DMS79 treated with DMSO at 0.1 percent for 48 hours (cell line): ENCODE data around the gene CAPZA1.
A peak's percentile ranks its signal among the peaks of the same experiment; 100 is the strongest.
"Not testable (repeated sequence)": the region's sequence is repeated elsewhere in the genome, so short reads cannot be mapped to it uniquely, and the experiment has no call there.

Experiments used
- DNase-seq: peaks from one replicate; lab custom pipeline; 2025; lab: John Stamatoyannopoulos, UW

The CAPZA1 gene

DNA sequence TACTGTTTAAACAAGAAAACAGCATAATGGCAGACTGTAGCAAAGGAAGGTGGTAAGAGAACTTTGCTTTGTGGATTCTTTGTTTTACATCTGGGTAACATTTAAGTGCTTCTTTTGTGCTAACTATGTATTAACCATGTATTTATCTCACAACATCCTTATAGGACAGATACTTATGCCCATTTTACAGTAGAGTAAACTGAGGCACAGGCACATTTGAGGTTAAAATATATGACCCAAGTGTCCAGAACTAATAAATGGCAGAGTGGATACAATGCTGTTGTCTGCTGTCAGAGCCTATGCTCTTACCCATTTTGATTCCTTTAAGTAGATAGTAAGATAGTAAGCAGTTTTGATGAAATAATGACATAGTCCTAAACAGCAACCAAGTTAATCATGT is 7.3 kb downstream of the CAPZA1 start:
- no peak for DNase-seq

- DNase-seq, result no peak
Measured at GRCh38 chr1:112628516-112628915, 8.9 kb downstream of the CAPZA1 start.

DNA sequence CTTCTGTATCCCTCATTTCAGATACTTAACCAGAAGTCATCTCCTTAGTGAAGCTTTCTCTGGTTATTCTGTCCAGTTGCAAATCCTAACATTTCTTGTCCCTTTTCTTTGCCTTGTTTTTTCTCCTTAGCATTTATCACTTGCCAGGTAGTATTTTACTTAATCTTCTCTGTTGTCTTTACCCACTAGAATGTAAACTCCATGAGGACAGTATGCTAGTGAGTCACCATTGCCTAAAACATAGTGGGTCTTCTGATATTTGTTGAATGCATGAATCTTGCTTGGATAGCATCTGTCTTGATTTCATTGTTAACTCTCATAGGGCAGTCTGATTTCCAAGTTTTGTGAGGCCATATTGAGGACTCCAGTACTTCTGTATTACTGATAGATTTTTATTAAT is 9.6 kb downstream of the CAPZA1 start:
- DNase-seq, result no peak

DNA sequence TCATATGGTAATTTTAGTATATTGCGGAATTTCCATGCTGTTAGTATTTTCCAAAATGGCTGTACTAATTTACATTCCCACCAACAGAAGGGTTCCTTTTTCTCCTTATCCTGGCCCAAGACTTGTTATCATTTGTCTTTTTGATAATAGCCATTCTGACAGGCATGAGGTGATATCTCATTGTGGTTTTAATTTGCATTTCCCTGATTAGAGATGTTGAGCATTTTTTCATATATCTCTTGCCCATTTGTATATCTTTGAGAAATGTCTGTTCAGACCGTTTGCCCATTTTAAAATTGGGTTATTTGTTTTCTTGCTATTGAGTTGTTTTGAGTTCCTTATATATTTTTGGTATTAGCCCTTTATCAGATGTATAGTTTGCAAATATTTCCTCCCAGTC is 14.0 kb downstream of the CAPZA1 start:
- no peak for DNase-seq

GRCh38 chr1:112634367-112634766 is 14.7 kb downstream of the CAPZA1 start:
- DNase-seq, result no peak

- DNase-seq, result no peak
Measured at GRCh38 chr1:112636056-112636455, 16.4 kb downstream of the CAPZA1 start.

GRCh38 chr1:112636597-112637253 is 17.1 kb downstream of the CAPZA1 start:
- no peak for DNase-seq

GRCh38 chr1:112637254-112638109 is 17.9 kb downstream of the CAPZA1 start:
- DNase-seq, result no peak

GRCh38 chr1:112638110-112638428 is 18.4 kb downstream of the CAPZA1 start:
- no peak for DNase-seq

GRCh38 chr1:112640437-112640836 is 20.8 kb downstream of the CAPZA1 start:
- not testable (repeated sequence) for DNase-seq

DNA sequence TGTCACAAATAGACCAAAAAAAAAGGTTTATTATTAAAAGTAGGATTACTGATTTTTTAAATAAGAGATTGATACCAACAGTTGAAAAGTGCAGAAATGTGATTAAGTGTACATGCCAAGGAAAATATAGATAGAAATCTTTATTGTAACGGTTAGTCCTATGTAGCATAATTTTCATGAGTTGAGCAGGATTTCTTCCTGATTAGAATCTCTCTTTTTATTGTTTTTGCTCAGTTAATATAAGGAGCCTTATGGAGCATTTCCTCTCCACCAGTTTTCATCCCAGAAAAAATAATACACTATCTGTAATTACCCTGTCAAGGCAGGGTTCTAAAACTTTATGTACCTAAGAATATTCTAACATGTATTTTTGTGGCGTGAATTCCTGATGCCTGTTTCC is 23.4 kb downstream of the CAPZA1 start:
- DNase-seq, result no peak

DNA sequence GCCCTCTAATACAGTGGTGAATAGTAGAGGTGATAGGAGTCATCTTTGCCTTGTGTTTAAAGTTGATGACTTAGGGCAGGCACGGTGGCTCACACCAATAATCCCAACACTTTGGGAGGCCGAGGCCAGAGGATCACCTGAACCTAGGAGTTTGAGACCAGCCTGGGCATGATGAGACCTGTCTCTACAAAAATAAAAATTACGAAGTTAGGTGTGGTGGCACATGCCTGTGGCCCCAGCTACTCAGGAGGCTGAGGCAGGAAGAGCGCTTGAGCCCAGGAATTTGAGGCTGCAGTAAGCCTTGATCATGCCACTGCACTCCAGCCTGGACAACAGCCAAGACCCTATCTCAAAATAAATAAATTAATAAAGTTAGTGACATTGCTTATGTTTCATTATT is 26.6 kb downstream of the CAPZA1 start:
- DNase-seq, result no peak

DNA sequence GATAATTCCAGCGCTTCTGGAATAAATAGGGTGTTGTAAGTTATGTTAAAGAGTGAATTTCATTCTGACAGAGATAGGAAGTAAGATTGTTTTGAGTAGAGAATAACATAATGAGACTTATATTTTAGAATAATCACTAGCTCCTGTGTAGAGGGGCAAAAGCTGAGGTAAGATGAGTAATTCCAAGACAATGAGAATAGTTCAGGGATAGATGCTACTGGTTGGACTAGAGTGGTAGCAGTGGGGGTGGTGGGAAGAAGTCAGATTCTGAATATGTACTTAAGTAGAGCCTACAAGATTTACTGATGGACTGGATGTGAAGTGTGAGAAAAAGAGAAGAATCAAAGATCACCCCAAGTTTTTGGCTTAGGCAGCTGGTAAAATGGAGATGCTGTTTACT is 31.6 kb downstream of the CAPZA1 start:
- no peak for DNase-seq

DNA sequence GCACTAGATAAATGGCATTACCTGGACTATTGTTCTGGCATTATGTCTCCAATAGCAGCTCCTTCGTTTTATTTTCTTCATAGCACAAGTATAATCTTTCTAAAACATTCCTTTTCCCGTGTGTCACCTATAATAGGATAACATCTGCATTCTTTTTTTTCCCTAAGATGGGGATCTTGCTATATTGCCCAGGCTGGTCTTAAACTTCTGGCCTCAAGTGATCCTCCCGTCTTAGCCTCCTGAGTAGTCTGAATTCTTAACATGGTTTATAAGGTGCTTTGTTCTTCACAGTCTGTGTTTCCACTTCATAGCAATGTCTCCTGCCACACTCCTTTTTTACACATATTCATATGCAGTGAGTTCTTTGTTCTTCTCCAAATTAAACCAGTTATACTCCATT is 46.2 kb downstream of the CAPZA1 start:
- no peak for DNase-seq

DNA sequence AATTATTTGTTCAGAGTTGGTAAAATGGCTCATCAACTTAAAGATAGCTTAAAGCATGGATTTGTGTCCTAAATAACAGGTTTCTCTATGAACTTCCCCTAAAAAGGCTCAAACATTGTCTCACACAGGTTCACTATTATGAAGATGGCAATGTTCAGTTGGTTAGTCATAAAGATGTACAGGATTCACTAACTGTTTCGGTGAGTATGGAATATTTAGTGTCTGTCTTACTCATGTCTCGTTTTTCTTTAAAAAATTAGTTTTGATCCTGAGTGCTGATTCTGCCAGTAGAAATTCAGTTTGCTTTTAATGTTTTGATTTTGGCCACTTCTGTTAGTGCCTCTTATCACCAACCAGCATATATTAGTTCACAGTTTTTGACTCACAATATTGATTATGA is 47.3 kb downstream of the CAPZA1 start:
- DNase-seq, result no peak

GRCh38 chr1:112672009-112672408 is 52.4 kb downstream of the CAPZA1 start:
- DNase-seq, result no peak

DNA sequence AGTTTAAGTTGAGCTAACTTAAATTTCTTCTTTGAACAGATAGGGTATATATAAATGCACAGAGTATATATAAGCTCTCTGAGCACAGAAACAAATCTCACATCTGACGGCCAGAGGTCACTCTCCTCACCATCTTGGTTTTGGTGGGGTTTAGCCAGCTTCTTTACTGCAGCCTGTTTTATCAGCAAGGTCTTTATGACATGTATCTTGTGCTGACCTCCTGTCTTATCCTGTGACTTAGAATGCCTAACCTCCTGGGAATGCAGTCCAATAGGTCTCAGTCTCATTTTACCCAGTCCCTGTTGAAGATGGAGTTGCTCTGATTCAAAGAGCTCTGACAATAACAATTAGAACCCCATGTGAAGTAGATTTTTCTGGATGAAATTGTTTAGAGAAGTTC is 53.2 kb downstream of the CAPZA1 start:
- no peak for DNase-seq

DNA sequence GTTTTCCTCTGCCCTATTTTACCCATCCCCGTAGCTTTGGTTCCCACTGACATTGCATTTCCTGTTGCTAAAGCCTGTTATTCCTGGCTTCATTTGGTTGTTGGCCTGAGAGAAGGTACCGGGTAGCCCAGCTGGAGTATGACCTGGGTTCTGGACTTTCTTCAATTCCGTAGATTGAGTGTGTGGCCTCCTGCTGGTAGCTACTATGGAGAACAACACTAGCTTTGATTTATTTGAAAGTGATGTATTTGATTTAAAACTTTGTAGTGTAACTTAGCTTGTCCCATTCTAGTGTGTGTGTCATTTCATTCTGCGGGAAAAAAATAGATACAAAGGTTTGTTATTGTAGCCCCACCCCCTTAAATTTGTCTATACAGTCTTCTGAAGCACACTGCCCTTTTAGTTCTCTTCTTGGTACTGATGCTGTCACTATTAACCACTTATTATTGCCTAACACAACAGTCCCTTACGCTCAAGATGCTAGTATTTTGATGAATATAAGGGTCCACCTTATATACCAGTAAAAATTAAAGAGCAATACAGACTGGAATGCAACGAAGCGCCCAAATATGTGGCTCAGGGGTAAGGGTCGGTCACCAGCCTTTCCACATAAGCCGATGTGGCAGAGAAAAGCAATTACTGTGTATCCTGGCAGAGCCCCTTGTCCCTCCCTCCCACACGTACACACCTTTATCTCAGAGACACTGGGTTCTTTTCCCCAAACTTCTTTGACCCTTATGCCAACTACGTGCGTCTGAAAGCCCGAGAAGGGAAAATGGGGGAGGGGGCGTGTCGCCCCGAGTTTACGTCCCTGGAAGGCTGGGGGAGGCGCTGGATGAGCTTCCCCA is 54.2 kb downstream of the CAPZA1 start:
- no peak for DNase-seq

DNA sequence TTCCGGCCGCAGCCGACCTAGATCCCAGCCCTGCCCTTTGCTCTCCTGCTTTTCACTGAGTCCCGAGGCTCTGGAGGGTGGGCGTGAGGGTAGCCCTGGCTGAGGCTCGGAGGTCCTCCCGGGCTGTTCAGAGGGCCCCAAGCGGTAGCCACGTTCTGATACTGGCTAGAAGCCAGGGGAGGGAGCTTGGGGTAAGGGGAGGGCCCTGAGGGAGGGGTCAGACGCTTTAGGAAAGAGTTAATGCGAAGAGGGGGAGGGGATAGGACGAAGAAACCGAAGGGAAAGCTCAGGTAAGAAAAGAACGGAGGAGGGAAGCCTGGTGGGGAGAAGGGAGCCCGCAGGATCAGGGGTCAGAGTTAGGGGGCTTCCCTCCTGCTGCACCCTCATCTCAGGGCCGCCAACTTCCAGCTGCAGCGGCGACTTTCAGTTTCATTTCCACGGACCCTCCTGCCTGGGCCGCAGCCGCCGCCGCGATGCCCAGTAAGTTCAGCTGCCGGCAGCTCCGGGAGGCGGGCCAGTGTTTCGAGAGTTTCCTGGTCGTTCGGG is 54.9 kb downstream of the CAPZA1 start, which contains the start of gene MOV10:
MOV10 (plus strand) TSS at position 220 of the 546 bp plus-strand sequence; CDS start at position 474, 254 bp downstream.
- peak; percentile 75 for DNase-seq

GRCh38 chr1:112674986-112675727 is 55.5 kb downstream of the CAPZA1 start:
- DNase-seq, result peak; percentile 40

DNA sequence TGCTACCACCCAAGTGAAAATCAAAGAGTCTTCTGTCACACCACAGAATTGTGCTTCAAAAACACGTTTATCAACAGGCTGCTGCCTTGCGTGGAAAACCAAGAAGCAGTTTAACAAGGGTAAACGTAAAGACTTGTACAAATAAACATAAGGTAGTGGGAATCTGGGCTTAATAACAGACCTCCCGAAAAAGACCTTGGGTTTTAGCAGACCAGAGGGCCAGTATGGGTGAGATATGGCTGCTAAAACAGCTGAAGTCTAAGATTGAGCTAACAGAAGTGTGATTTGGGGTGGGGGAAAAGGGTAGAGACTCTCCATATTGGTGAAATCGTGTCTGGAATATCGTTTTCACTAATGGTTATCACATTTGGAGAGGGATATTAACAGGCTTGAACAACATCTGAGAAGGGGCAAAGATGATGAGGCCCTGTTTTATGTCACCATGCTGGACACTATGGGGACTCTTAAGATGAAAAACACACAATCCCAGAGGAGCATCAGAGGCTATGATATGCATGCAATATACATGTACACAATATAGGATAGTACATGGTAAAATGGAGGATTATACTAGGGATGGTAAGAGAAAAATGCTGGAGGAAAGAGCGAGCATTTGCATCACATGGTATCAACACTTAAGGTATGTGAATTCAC is 56.2 kb downstream of the CAPZA1 start:
- DNase-seq, result no peak
